HEK293T (cell line): ENCODE measurements around the gene ICAM4.

Experiments used
- BHLHE40 ChIP-seq: fragments of 450-650 bp; IDR thresholded peaks from 2 replicates; pipeline ENCODE4 v1.6.1; 2016; ENCODE audit warnings: mild to moderate bottlenecking, moderate library complexity, borderline replicate concordance
- FOXM1 ChIP-seq: fragments of 450-650 bp; IDR thresholded peaks from 2 replicates; pipeline ENCODE4 v1.6.1; 2017; ENCODE audit warnings: mild to moderate bottlenecking, borderline replicate concordance
- HDGF ChIP-seq: fragments of 450-650 bp; IDR thresholded peaks from 2 replicates; pipeline ENCODE4 v1.6.1; 2017; ENCODE audit warnings: antibody characterized with exemption, borderline replicate concordance
- L3MBTL2 ChIP-seq: fragments of 450-650 bp; conservative IDR thresholded peaks from 2 replicates; pipeline ENCODE4 v1.6.1; 2016; ENCODE audit warnings: mild to moderate bottlenecking
- NFRKB ChIP-seq: fragments of 450-650 bp; IDR thresholded peaks from 2 replicates; pipeline ENCODE4 v1.6.1; 2016; ENCODE audit warnings: mild to moderate bottlenecking, moderate library complexity
- PKNOX1 ChIP-seq: fragments of 450-650 bp; IDR thresholded peaks from 2 replicates; pipeline ENCODE4 v1.6.1; 2016
- SP1 ChIP-seq: fragments of 450-650 bp; IDR thresholded peaks from 2 replicates; pipeline ENCODE4 v1.6.1; 2017
- TARDBP ChIP-seq: fragments of 450-650 bp; IDR thresholded peaks from 2 replicates; pipeline ENCODE4 v1.6.1; 2016

GRCh38 chr19:10243606-10244005 is 43.1 kb upstream of the ICAM4 start:
- TF ChIP-seq FOXM1 (no peak), PKNOX1 (no peak), HDGF (no peak), L3MBTL2 (no peak), TARDBP (no peak), BHLHE40 (no peak), SP1 (no peak), NFRKB (no peak)
